ENCODE results near the gene FXYD6. TPM values are rescaled to one million over a fixed set of nuclear protein-coding genes. Genes with fewer than 3 reads are reported as not detected.

The FXYD6 gene
- total and polyA plus RNA-seq, 2 of the 8 experiments (the other 6 are each of a cell fraction or from before 2014, with no cell fraction given), result 44.6 to 117 TPM

DNA sequence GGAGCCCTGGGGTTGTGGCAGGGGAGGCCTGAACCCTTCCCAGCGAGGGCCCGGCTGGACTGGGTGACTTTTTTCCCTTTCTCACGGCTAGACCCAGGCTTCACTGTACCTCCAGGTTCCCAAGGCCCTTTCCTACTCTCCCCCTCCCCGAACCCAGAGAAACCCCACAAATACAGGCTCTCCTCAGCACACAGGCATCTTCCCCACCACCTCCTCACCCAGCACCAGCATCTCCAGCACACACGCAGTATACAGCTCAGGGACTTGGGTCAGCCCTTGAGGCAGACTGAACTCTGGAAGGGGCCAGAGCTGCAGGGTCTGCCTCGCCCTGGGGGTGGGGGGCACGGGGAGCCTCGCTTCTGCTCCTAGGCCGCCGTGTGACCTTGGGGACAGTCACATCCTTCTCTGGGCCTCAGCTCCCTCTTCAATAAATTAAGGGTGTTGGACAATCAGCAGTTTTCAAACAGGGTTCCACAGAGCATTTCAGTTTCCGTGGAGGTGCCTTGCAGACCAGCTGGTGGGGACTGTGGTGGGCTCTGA, 48.2 kb upstream of the FXYD6 start (continued):
- TF ChIP-seq JUN (IDR thresholded peaks at IDR 0.05; ENCODE audit: low read depth, low read length) (no peak), SIX5 (IDR thresholded peaks at IDR 0.05; ENCODE audit: low read depth, low read length) (no peak), KDM1A (IDR thresholded peaks at IDR 0.05; ENCODE audit: borderline replicate concordance, low read length) (no peak), BCL11A (IDR thresholded peaks at IDR 0.05; ENCODE audit: low read depth in 2 of 2, low read length in 2 of 2) (no peak), CREB1 (IDR thresholded peaks at IDR 0.05) (no peak), KDM5A (IDR thresholded peaks at IDR 0.05; ENCODE audit: low read length) (no peak), SAP30 (IDR thresholded peaks at IDR 0.05; ENCODE audit: insufficient read depth, insufficient replicate concordance, low read length) (no peak), RFX5 (IDR thresholded peaks at IDR 0.05; ENCODE audit: borderline replicate concordance, low read depth, low read length) (no peak)
- TF ChIP-seq, protein P1, sequence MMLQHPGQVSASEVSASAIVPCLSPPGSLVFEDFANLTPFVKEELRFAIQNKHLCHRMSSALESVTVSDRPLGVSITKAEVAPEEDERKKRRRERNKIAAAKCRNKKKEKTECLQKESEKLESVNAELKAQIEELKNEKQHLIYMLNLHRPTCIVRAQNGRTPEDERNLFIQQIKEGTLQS (IDR thresholded peaks at IDR 0.05; ENCODE audit: insufficient read depth, low read depth, low read length), result no peak
